T-helper 2 cell (primary cell): ENCODE data around the gene PTPRD.
A peak's percentile ranks its signal among the peaks of the same experiment; 100 is the strongest.

Experiments used
- DNase-seq, 5 experiments: peaks; one replicate each; pipeline versions ENCODE4 v3.0.0 to v3.0.0-alpha.2; 2012 to 2022

Gene PTPRD

DNA sequence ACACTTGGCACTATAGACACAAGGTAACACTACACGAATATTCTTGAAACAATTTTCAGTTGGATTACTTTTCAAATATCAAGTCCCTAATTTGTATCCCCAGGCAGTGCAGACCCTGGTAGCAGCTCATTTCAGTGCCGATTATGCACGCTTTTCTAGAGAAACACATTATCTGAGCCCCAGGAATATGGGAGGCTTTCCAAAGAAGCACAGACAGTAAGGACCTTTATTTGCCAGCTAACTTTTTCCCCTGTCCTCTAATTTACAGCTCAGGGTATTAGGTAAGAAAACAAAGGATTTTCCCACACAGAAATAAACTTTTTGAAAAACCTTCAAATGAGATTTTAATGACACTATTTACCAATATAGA, 1961.0 kb downstream of the PTPRD start:
- DNase-seq, result no peak

DNA sequence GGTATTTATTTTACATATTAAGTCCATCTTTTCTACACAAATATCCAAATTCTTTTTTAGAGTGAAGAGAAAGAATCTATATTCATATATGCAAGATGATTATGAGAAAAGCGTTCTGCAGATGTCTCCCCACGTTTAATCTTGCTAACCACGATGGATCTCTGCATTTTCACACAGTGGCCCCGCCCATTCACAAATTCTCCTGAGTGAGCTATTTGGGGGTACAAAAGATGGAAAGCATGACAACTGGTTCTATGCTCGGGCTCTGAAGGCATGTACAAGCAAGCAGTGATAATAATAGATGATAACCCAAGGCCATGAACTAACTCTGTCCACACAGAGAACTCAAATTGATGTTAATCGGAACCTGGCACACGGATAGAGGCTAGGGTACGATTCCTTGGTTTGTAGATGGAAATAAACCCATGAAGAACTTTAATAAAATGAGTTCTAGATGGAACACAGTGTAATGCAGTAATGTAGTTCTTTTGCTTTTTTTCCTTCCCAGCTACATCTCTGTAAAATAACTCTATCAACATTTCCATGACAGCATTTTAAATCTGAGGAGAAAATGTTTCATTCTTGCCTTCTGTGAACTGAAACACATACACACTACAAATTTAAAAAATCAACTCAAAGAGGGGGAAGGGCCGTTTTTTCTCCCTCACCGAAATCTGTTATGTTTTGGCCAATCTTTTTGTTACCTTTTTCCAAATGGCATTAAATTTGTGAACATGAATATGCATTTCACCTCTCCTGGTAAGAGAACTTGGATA, 1961.5 kb downstream of the PTPRD start:
- DNase-seq, result no peak

DNA sequence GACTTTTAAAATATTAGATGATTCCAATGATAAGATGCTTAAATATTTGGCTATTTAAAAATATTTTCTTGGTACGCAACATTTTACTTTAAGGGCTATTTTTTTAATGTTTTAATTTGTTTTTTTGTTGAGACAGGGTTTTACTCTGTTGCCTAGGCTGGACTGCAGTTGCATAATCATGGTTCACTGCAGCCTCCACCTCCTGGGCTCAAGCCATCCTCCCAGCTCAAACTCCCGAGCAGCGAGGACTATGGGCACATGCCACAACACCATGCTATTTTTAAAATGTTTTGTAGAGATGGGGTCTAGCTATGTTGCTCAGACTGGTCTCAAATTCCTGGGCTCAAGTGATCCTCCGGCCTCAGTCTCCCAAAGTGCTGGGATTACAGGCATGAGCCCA, 1963.0 kb downstream of the PTPRD start:
- no peak for DNase-seq

DNA sequence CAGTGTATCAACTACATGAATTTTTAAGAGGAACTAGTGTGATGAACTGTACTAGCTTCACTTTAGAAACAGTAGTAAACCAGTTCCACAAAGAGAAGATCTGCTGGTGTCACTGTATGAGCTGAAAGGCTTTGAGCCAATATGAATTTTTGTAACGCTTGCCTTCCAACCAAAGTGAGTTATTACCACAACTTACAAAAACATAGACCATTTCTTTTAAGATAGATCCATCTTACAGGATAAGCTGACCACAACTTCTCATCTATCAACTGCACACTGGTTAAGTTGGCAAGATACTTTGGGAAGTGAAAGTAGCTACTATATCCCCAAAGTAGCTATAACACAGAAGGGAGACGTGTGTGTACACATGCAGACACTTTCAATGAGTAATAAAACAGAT, 1963.6 kb downstream of the PTPRD start:
- peak in 1 of 5 experiments; percentile 2 for DNase-seq

DNA sequence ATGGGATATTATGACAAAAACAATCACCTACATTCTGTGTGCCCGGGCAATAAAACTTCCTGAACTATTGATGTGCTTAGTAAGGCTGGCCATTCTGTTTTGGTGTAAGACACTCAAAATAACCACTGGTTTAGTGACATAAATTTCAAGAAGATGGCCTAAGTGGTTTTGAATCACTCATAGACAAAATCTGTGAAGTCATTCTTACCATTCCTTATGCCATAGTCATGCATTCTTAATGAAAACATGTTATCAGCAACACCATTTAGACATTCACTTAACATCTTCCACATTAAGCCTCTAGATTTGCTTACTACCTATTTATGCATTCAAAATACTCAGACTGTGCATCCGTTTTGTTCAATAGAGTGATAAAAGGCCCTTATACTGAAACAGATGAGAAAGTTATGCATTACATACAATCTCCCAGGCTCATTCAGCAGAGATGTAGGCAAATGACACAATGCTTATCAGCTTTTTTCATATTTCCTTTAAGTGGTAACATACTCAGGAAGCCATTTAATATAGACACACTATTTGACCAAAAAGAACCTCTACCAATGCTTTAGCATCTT, 1964.4 kb downstream of the PTPRD start:
- no peak for DNase-seq

DNA sequence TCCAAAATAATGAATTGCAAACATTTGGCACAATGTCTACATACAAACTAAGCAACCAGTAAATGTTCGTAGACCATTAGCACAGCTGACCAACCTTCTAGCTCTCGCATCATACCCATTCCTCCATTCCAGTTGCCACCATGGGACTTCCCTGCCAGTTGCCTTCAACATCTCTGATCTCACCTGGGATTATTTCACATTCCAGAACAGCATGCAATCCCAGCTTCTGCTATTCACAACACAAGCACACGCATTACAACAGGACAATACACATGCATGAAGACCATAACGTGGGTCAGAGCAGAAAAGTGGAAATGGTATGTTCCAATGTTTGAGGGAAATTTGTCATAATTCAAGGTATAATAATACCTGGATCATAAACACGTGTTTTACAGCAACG, 1965.0 kb downstream of the PTPRD start:
- no peak for DNase-seq

DNA sequence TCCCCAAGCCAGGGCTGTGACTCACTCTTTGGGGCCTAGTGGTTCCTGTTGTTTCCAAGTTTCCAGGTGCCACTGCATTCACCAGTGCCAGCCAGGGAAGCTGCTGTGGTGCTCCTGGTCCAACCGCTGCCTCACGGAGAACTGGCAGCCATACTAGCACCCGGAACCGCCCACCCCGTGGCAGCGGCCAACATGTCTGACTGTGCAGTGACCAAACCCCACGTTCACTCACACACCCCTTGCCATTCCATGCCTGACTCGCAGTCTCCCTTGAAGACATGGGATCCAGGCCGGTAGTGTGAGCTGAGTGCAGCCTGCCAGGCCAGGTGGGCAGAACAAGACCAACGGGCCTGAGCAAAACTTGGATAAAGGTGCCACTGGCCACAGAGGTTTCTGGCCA, 1968.2 kb downstream of the PTPRD start:
- DNase-seq, result no peak

DNA sequence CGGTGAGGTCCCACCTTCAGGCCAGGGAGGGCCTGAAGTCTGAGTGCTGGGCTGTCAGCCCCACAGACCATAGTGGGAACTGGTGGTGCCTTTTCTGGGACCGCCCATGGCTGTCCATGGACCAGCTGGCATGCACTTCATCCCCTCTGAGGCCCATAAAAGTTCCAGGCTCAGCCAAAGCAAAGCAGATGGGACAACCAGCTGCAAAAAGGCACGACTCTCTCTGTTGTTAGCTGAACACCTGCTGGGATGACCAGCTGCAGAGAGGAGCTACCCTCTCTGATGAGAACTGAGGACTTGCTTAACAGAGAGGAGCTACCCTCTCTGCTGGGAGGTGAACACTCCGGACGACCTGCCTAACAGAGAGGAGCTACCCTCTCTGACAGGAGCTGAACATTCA, 1968.9 kb downstream of the PTPRD start:
- no peak for DNase-seq

DNA sequence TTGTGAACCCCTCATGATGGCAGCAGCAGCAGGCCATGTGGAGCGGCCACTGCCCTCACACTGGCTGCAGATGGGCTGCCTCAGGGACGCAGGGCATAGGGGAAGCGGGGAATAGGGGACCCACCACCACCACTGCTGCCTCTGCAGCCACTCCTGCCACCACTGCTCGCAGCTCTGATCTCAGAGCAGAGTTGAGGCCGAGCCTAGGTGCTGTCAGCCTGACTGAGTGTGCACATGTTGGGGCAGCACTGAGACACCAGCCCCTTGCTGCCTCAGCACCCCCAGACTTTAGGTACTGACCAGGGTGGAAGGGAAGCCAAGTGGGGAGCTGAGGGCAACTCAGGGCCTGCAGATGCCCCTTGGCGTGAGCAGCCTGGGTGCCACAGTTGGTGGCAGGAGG, 1969.3 kb downstream of the PTPRD start:
- DNase-seq, result no peak

DNA sequence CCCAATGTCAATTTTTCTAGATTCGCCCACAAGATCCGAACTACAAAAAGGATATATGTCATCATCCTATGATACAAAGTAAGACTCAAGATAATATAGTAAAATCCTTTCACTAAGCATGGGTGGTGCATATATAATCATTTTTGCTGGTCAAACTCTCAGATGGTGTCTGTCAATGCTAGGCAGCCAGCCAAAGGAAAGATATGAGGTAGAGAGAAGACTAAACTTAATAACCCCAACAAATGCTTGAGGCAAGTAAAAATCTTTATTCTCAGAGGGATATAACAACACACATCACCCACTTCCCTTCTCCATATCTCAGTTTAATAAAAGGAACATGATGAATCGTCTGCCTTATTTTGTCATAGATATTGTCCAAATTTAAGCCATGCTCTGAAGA, 1972.0 kb downstream of the PTPRD start:
- DNase-seq, result no peak

DNA sequence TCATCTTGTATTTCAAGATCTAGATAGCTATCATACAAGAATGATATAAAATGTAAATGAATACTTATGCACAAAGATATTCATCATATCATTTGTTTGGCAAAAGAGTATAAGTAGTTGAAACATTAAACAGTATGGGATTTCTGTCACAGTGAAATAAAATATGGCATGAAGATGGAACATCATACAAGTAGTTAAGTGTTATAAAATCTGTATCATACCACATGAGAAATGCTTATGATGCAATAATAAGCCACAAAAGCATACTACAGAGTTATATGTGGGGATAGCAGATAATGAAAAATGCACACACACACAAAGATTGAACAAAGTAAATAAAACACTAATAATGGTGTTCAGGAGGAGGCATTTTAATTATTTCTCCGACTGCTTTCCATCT, 1975.2 kb downstream of the PTPRD start:
- DNase-seq, result no peak

DNA sequence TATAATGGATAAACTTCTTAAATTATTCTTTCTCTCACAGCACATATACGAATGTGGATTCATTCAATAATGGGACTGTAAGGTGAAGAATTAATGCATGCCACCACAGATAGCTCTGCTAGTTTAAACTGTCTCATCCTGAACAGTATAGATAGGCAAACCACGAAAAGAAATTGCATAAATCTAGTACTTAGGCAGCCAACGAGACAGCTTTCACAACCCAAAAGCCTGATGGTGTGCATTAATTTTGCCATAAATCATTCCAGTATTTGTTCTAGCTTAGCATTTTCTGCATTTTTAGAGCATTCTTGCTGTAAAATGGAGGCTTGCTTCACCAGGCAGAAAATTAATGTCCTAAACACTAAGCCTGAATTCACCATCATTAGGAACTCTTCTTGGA, 1979.0 kb downstream of the PTPRD start:
- DNase-seq, result no peak

DNA sequence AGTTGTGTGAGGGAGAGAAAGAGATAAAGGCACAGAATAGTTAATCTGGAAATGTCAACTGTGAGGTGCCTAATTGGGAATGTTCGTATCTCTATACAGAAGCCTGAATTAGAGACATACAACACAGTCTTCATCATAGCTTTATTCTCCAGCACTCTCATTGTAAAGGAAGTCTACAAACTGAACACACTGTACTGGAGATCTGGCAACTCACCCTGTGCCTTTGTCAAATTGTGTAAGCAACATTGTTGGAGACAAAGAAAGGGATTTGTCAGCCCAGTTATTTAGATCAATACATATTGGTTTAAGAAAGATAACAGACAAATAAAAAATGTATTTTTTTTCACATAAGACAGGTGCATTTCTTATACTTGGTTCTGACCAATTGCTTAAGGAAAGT, 1980.3 kb downstream of the PTPRD start:
- no peak for DNase-seq

DNA sequence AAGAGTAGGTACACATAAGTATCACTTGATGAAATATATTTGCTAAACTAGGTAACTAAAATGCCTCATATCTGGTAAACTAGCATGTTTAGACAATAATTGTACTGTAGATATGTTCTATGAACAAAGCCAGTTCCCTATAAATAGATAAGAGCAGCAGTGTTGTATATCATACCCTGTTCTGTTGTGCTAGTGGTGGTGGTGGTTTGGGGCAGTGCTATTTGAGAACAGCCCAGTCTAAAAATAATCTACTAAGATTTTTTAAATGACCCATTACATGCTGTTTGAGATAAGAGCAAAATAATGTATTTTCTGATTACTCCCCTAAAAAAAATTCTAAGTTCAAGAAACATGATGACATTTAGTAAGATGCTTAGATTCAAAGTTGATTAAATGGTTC, 1984.0 kb downstream of the PTPRD start:
- no peak for DNase-seq

DNA sequence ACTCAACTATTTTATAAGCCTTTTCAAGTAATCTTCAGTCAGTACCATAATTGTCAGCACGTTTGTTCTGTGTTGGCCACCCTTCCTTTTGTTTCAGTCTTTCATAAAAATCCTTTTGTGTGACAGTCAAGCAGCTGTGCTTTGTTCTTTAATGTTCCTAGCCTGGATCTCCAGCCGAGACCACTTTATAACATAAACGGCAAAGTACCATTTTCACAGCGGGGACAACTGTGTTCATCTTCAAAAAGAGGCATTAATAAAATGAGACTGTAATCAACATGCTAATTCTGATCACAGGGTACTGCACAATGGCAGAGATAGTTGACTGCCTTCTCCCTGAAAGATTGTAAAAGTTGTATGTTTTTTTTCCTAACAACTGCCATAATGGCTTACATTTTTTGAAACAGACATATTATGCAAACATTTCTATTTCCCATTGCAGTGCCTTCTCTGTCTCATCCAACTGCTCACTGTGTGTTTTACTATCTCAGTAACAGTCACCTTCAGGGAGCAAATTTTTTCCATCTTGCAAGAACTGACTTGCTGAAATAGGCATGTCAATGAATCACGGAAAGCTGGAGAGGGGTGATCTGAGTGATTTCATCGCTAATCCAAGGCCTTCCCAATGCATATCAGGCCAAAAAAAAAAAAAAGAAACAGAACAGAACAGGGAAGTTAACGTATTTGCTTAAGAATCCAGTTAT, 1984.7 kb downstream of the PTPRD start:
- DNase-seq, result no peak

DNA sequence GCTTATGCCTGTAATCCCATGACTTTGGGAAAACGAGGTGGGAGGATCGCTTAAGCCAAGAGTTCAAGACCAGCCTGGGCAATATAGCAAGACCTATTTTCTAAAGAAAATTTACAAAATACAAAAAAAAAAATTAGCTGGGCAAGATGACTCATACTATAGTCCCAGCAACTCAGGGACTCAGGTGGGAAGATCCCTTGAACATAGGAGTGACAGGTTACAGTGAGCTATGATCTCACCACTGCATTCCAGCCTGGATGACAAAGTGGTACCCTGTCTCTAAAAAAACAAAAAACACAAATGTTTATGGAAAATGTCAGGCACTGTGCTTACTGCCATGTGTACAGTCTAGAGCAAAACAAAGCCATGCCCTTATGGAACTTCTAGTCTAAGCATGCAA, 1989.9 kb downstream of the PTPRD start:
- no peak for DNase-seq

DNA sequence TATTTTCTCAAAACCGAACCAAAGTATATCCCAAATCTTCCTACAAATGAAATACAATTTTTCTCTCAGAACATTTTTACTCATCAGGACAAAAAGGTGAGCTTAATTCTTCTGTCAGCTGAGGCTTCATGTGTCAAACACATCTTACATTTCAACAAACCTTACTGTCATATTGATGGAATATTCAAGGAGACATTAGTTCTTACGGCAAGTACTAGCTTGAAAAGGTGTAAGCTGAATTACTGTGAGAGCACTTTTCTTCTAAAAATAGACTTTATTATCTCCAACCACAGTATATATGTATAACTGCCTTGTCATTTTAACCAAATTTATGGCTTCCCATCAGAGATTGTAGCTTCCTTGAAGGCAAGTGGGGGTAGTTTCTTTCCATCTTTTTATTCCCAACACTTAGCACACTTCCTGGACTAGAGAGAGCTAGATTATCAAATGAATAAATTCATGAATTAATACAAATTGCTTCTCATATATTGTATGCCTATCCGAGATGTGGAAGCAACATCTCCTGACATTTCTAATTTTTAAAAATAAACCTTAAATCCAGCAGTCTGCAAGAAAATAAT, 1990.5 kb downstream of the PTPRD start:
- no peak for DNase-seq

DNA sequence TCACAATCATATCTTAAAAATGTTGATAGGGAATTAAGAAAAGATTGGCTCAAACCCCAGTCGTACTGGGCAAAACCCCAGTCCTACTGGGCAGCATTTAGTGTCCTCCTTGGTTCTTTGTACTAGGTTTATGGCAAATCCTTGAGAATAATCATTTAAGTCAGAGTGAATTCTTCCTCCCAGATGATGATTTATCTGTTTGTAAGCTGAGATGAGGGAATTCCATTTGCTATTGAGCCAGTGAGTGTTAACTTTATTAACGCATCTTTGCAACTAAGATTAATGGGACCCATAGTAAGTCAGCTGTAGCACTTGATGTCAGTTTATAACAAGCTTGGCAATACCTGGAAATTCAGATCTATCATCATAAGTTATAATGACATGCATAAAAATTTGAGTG, 1991.4 kb downstream of the PTPRD start:
- no peak for DNase-seq

DNA sequence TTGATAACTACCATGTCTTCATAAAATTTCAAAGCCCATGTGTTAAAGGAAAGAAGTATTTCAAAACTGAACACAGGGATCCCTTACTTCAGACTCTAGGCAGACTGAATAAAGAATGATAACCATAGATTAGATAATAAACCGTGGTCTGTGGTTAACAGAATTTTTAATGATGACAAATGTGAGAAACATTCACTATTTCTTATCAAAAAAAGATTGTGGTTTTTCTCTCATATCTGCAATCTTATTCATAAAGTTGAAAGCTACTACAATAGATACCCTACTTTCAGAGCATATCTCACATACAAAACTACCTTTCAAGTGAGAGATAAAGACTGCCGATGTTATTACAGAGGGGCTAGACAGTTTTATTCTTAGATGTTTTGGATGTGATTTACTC, 1996.4 kb downstream of the PTPRD start:
- DNase-seq, result no peak

DNA sequence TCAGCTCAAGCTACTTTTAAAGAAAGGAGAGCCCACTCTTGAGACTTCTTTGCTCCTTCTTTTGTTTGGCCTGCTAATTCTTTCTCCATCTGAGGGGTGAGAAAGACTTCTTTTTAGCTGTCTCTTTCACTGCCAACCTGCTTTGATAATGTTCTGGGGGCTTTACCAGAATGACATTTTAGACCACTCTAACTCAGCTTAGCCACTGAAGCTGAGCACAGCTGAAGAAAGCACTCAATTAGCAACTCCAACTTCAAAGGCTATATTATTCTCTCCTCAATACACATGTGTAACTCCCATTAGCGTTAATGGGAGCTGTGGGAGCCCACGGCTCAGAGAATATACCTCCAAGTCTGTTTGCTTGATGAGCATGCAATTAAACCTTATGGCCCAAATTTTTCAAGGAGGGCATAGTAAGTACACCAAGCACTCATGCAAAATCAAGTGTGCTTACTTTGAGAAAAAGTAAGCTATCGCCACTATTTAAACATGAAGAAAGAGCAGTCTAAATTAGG, 1997.8 kb downstream of the PTPRD start:
- no peak for DNase-seq

DNA sequence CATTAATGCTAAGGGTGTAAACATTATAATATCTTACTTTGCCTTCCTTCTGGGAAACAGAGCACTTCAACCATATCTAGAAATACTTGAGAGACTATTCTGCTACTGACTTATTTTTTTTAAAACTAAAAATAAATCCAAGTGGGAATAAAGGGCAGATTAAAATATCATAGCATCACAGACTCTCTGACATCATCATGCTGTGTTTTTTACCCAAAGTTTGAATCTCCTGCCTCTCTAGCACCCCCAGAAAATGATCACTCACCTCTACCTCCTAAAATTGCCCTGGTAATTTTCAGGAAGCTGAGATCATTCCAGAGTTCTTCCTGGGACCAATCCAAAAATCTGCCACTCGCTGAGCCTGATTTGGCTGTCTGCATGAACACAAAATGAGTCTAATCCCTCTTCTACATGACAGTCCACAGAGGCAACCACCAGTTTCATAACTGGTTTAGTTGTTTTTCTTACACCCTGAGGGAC, 1999.4 kb downstream of the PTPRD start:
- DNase-seq, result no peak

DNA sequence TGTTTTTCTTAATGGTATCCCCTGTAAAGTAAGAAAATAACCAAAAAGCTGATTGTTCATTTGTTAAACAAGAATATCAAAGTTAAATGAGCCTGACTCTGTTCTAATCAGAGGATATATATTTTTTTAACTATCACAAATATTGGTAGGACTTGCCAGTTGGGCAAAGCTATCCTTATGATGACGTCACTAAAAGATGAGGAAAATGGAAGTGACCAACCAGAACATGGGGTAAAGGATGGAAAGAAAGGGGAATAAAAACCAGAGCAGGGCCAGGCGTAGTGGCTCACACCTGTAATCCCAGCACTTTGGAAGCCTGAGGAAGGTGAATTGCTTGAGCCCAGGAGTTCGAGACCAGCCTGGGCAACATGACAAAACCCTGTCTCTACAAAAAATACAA, 2001.6 kb downstream of the PTPRD start:
- no peak for DNase-seq

DNA sequence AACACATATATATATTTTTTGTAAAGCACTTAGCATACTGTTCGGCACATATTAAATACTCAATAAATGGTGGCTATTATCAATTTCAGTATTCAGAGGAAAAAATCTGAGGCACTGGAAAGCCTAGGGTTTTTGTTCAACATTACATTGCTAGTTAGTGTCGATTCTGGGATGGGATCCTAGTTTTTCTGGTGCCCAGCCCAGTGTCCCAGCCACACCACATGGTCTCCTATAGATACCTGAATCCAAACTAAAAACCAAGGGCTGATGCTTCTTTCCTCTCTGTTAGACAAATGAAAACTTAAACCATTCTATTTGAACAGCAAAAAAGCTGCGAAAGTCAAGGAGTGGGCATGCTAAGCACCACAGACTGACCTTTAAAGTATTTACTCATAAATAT, 2002.5 kb downstream of the PTPRD start:
- no peak for DNase-seq

DNA sequence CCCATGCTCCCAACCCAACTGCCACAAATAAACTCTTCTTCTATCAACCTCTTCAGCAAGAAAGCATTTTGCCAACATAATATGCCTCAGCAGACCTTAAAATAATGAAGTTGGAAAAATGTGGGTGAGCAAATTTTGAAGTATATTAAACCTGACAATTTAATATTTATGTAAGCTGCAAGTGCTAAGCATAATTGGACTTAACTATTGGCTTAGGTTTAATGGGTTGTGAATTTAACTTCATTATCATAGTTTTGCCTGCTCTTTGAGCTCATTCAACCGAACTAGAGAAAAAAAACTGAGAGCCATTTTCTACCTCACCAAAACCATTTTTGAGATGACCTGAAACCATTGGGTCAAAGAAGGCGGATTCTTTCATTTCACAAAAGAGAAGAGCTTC, 2007.7 kb downstream of the PTPRD start:
- no peak for DNase-seq
